CD4-positive, alpha-beta T cell treated with Interleukin-10 for 1 hour (primary cell): ENCODE measurements around the gene THADA.

ENCODE experiments used
- DNase-seq: peaks from one replicate; pipeline ENCODE4 v3.0.0-alpha.2; 2020

Gene THADA

DNA sequence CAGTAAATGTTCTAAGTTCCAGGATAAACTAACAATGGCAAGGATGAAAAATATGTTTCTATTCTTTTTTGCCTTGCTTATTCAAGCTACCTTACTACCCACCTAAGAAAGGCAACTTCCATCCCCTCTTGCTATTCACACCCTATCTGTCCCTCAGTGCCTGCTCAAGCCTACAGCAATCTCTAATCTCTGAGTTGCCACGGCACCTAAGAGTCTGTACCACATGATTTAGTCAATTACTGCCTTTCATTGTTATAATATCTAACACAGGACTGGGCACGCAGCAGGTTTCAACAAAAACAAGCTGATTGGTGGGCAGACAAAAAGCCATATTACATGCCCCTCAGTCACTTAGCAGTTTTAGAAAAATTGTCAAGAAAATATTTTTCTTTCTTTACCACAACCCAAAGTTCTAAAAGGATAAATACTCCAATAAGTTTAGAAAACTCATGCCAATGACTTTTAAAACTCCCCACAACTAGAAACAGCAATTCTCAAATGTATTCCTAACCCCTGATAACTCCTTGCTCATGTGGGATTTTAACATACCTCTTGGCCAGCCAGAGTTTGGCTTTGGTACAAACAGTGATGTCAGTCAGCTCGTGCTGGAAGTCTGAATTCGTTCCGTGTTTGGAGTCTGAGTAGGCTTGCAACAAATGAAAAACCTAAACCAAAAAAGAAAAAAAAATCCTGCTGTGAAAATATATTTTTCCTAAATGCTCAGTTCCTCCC, 252.1 kb downstream of the THADA start:
- DNase-seq, result no peak

DNA sequence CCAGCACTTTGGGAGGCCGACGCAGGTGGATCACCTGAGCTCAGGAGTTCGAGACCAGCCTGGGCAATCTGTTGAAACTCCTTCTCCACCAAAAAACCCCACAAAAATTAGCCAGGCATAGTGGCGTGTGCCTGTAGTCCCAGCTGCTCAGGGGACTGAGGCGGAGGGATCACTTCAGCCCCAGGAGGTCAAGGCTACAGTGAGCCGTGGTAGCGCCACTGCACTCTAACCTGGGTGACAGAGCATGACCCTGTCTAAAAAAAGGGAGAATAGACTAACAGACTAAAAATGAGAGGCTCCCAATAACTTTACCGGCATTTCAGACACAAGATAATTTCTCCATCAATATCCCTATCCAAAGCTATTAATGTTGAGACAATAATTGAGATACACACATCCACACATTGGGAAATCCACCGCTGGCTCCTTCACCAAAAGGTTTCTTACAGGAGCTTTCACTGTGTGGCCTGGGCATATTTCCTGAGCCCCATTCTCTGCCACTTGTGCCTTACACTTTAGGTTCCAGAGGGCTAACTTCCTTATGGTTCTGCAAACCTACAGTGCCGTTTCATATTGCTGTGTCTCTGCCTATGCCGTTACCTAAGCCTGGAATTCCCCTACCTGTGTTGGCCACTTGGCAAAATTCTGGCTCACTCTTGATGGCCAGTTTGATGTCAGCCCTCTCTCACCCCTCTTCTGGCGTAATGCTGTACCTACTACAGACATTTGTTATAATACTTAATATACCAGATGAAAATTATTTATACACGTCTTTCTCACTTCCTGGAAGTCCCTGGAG, 253.7 kb downstream of the THADA start:
- DNase-seq, result no peak

DNA sequence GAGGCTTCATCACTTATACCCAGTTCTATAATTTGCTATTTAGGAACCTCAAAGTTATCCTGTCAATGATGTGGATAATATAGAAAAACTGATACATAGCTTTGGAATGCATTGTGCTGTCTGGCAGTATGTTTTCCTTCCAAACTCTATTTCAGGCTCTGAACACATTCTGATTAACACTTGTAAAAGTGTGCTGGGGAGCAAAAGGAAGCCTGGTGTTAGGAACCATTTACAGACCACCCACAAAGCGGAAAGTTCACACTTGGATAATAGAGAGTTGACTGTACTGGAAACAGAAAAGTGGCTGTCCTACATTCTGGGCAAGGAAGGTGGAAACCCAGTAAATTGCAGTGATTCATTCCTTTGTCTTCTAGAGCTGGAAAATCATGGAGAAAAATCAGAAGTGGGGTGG, 254.9 kb downstream of the THADA start:
- no peak for DNase-seq

DNA sequence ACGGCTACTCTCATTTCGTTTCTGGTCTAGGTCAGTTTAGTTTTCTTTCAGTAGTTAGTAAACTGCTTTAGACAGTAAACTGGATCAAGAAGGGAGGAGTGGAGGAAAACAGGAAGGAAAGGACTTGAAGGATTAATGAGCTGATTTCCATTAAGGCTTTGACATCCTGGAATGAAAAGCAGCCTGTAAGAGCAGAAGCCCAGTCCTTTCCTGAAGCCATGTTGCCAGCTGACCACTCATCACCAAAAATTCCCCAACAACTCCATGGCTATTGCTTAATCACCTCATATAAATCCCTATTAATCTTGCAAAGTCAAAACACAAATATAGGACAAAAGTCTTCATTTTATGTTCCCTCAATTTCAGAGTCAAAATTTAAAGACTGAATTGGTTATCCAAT, 255.8 kb downstream of the THADA start:
- no peak for DNase-seq

GRCh38 chr2:43333656-43334144, 262.1 kb downstream of the THADA start:
- DNase-seq, result no peak

GRCh38 chr2:43333101-43333655, 262.7 kb downstream of the THADA start:
- DNase-seq, result no peak

- no peak for DNase-seq
Observed at GRCh38 chr2:43332653-43333052, 263.2 kb downstream of the THADA start.

DNA sequence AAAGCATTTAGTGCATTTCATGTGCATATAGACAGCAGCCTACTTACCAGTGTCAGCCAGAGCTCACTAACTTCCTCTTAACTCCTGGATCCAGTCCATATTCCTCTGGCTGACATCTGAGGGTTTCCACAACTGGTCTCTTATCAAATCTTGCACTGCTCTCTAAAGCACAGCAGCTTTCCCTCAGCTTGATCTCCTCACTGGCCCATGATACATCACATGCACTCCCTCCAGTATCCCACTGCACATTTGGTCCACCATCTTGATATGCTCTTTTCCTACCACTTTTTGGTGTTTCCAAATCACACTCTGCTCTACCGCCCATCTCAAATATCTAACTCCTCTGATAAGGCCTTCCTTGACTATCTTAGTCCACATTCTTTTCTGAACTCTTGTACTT, 264.4 kb downstream of the THADA start:
- DNase-seq, result no peak

DNA sequence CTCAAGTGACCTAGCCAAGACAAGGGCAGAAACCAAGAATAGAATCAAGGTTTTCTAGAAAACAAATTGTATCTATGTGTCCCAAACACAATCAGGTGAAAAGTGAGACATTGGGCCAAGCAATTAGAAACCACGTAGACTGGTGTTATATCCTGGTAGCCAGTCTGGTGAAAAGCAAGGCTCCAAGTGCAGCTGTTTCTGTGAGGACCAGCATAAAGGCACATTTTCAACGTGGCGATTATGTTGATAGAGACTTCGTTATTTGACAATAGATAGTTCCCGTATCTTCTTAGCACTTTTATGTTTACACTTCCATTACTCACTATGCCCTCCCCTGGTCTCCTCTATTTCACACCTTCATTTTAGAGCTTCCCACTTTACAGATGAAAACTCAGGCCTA, 266.2 kb downstream of the THADA start:
- no peak for DNase-seq

GRCh38 chr2:43328832-43329231, 267.0 kb downstream of the THADA start:
- DNase-seq, result no peak

DNA sequence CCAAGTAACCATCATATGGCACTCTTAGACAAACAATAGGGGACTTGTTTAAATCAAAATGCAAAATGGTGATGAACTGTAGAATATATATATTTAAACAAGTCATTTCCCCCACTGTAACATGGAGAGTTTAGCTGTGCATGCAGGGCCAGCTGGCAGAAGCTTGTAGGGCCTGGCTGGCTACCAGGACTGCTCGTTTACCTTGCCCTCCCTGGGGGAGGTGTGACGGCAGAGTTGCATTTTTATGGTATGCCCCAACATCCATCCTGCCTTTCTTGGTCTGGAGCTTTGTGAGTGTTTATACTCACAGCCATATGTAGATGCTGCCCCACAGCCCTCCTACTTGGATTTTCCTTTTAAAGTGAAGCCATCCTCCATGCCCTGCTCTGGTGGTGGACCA, 267.7 kb downstream of the THADA start:
- DNase-seq, result no peak

GRCh38 chr2:43327119-43327518, 268.7 kb downstream of the THADA start:
- DNase-seq, result no peak

GRCh38 chr2:43326101-43326825, 269.6 kb downstream of the THADA start:
- DNase-seq, result no peak

GRCh38 chr2:43325107-43325811, 270.6 kb downstream of the THADA start:
- no peak for DNase-seq

DNA sequence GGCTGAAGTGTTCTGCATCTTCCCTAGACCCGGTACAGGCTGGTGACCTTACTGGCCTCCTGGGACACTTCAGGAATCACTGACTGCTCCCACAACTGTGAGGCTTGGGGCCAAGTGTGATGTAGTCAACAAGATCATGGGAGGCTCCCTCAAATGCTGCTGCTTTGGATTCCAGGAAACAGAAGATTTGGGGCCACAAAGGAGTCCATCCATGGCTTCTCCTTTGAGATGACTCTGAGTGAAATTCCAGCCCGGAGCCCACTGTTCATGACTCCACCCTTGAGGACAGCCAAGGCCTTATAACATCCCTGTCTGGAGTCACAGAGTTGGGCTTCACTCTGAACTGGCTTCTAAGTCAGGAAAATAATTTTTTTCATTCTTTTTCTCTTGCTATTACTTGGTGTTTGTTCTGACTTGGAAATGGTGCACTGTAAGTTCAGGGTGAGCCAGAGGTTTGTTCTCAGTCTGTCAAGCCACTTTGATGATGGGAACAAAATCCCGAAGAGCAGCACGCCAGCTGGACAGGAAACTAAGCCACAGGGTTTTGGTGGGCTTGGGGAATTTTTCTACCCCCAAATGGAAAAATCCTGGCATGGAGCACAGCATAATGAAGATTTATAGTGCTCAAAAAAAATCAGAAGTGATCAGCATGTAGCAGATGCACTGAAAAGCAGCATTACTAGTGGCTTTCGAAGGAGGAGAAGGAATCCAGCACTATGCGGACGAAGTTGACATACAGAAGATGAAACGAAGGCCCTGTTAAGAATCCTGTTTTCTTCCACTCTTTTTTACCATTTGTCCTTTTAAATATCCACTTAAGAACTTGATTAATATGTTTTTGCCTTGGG, 271.4 kb downstream of the THADA start:
- DNase-seq, result no peak

- DNase-seq, result no peak
Observed at GRCh38 chr2:43323857-43324256, 272.0 kb downstream of the THADA start.

- no peak for DNase-seq
Observed at GRCh38 chr2:43321446-43321845, 274.4 kb downstream of the THADA start.

DNA sequence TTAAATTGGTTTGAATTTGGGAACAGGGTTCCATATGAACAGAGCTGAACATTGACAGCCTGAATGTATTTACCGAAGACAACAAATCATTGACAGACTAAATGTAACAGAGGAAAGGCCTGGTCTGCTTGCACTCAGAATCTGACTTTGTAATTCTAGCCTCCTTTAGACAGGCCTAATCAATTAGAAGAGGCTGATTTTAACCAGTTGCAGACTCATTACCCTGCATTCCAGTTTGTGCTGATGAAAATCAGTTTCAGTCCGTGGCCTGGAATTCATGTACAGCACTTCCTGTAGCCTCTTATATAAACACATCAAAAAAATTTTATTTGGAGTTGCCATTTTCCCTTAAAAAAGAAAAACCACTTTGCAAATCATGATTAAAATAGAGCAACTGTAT, 276.3 kb downstream of the THADA start:
- DNase-seq, result no peak

- DNase-seq, result no peak
Observed at GRCh38 chr2:43318791-43319190, 277.0 kb downstream of the THADA start.

DNA sequence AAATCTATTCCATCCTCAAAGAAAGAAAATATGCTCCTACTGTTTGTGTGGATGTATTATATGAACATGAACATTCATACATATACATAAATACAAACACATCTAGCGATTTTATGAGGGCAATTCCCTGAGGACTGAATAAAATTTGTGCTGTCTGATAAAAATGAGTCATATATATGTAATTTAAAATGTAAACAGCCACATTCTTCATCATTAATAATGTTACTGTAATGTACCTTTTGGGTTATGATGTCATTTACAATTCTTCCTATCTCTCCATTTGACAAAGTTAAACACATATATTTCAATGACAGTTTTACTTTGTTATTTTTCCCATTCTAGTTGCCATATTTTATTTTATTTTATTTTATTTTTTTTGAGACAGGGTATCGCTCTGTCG, 278.2 kb downstream of the THADA start:
- no peak for DNase-seq

- DNase-seq, result no peak
Observed at GRCh38 chr2:43317194-43317593, 278.6 kb downstream of the THADA start.

- no peak for DNase-seq
Observed at GRCh38 chr2:43315482-43315881, 280.4 kb downstream of the THADA start.
